Neural progenitor cell (in vitro differentiated cells): Measurements from ENCODE around the gene DHCR24. TPM values are rescaled to one million over a fixed set of nuclear protein-coding genes. Genes with fewer than 3 reads are reported as not detected.

Source experiments
- DNase-seq: peaks from one replicate; pipeline ENCODE4 v3.0.0-alpha.2; 2016; ENCODE audit warnings: low spot score
- H2AFZ ChIP-seq: fragments of 200-600 bp; sonication (generic); replicated peaks from 2 replicates; pipeline ENCODE4 v1.6.1; 2016; ENCODE audit warnings: antibody characterized with exemption
- H3F3A ChIP-seq: fragments of 200-600 bp; sonication (generic); 2 replicates; pipeline ENCODE4 v1.6.1; 2016; ENCODE audit warnings: antibody characterized with exemption, low read depth
- H3K27ac ChIP-seq: fragments of 200-600 bp; sonication (generic); 2 replicates; pipeline ENCODE4 v1.5.1; 2016; ENCODE audit warnings: mild to moderate bottlenecking
- H3K27me3 ChIP-seq: fragments of 200-600 bp; sonication (generic); 2 replicates; pipeline ENCODE4 v1.6.1; 2016; ENCODE audit warnings: mild to moderate bottlenecking, moderate library complexity
- H3K36me3 ChIP-seq: fragments of 200-600 bp; sonication (generic); 2 replicates; pipeline ENCODE4 v1.5.1; 2016
- H3K4me1 ChIP-seq: fragments of 200-600 bp; sonication (generic); 2 replicates; pipeline ENCODE4 v1.6.1; 2016; ENCODE audit warnings: mixed run types
- H3K4me2 ChIP-seq: fragments of 200-600 bp; sonication (generic); 2 replicates; pipeline ENCODE4 v1.6.1; 2016
- H3K4me3 ChIP-seq: fragments of 200-600 bp; sonication (generic); 2 replicates; pipeline ENCODE4 v1.5.1; 2016
- H3K79me2 ChIP-seq: fragments of 200-600 bp; sonication (generic); 2 replicates; pipeline ENCODE4 v1.6.1; 2016; ENCODE audit warnings: low read depth
- H3K9ac ChIP-seq: fragments of 200-600 bp; sonication (generic); 2 replicates; pipeline ENCODE4 v1.6.1; 2016
- H3K9me3 ChIP-seq: fragments of 200-600 bp; sonication (generic); 2 replicates; pipeline ENCODE4 v1.5.1; 2016; ENCODE audit warnings: low read depth
- H4K20me1 ChIP-seq: fragments of 200-600 bp; sonication (generic); 2 replicates; pipeline ENCODE4 v1.6.1; 2016; ENCODE audit warnings: low read depth
- H3K27ac Mint-ChIP-seq: 3 replicates; pipeline ENCODE4 v1.8.0; 2021; ENCODE audit warnings: mixed read lengths
- H3K27me3 Mint-ChIP-seq: 2 replicates; pipeline ENCODE4 v1.8.0; 2022; ENCODE audit warnings: low read depth, mild to moderate bottlenecking, inconsistent platforms, moderate library complexity, mixed read lengths; ENCODE audit not compliant: insufficient read depth
- H3K36me3 Mint-ChIP-seq: 3 replicates; pipeline ENCODE4 v1.8.0; 2021; ENCODE audit warnings: mixed read lengths
- H3K4me1 Mint-ChIP-seq: 3 replicates; pipeline ENCODE4 v1.8.0; 2021; ENCODE audit warnings: mixed read lengths
- H3K4me3 Mint-ChIP-seq: 3 replicates; pipeline ENCODE4 v1.8.0; 2021; ENCODE audit warnings: mild to moderate bottlenecking, moderate library complexity, mixed read lengths
- H3K9me3 Mint-ChIP-seq: 3 replicates; pipeline ENCODE4 v1.8.0; 2020; ENCODE audit warnings: mixed read lengths
- EZH2 ChIP-seq: fragments of 200-600 bp; sonication (generic); IDR thresholded peaks from 2 replicates; pipeline ENCODE4 v1.6.1; 2017; ENCODE audit warnings: antibody characterized with exemption, mild to moderate bottlenecking, moderate library complexity
- EZH2phosphoT487 ChIP-seq: fragments of 200-600 bp; sonication (generic); IDR thresholded peaks from 2 replicates; pipeline ENCODE4 v1.6.1; 2017; ENCODE audit warnings: antibody characterized with exemption
- total RNA-seq: library from RNA; depleted of rRNA; stranded (reverse); fragments of >200 nt; gene quantifications from 2 replicates; pipeline ENCODE4 v1.2.3, GENCODE V29; 2015; ENCODE audit warnings: low replicate concordance
- TF ChIP-seq, protein P1 (sequence below): fragments of 200-600 bp; sonication (generic); IDR thresholded peaks from 2 replicates; pipeline ENCODE4 v1.5.1; 2017; ENCODE audit warnings: antibody characterized with exemption, mild to moderate bottlenecking

DHCR24 gene
- total RNA-seq, 1 donor from 2014 or later = 94.5 TPM

DNA sequence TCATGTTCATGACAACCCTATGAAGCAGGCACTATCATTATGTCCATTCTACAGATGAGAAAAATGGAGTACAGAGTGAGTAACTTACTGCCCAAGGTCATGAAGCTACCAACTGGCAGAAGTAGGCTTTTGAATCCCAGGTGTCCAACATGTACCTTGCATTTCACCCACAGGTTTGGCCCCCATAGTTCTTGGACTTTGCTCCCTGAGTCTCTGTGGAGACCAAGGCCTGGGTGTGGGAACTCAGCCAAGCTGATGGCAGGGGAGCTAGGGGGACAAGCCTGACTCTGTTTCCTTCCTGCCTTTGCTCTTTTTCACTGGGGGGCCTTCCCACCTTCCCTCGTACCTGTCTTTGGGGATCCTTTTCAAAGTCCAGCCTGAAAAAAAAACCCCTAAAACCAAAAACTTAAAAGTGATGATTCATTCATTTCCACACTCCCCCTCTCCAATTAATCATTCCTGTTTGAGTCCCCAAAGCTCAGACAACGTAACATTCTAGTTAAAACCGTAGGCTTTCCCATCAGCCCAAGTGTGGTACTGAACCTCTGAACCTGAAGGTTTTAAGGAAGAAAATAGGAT lies 77.4 kb downstream of the DHCR24 start:
- H3K36me3 Mint-ChIP-seq = no peaks in the 10 kb centered on the region
- H3F3A ChIP-seq = peaks cover 5% of the 10 kb centered on the region
- H2AFZ ChIP-seq = no peak overlapping the region
- H3K9ac ChIP-seq = no peak overlapping the region
- peaks cover 9% of the 10 kb centered on the region for H3K27me3 ChIP-seq
- peaks cover 12% of the 10 kb centered on the region for H3K4me1 ChIP-seq
- DNase-seq = no peak
- no peaks in the 10 kb centered on the region for H3K9me3 Mint-ChIP-seq
- no peak overlapping the region for H3K27ac ChIP-seq
- H4K20me1 ChIP-seq = peaks cover 4% of the 10 kb centered on the region
- no peak for TF ChIP-seq EZH2phosphoT487
- TF ChIP-seq, protein P1, sequence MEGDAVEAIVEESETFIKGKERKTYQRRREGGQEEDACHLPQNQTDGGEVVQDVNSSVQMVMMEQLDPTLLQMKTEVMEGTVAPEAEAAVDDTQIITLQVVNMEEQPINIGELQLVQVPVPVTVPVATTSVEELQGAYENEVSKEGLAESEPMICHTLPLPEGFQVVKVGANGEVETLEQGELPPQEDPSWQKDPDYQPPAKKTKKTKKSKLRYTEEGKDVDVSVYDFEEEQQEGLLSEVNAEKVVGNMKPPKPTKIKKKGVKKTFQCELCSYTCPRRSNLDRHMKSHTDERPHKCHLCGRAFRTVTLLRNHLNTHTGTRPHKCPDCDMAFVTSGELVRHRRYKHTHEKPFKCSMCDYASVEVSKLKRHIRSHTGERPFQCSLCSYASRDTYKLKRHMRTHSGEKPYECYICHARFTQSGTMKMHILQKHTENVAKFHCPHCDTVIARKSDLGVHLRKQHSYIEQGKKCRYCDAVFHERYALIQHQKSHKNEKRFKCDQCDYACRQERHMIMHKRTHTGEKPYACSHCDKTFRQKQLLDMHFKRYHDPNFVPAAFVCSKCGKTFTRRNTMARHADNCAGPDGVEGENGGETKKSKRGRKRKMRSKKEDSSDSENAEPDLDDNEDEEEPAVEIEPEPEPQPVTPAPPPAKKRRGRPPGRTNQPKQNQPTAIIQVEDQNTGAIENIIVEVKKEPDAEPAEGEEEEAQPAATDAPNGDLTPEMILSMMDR = no peak
- no peak for TF ChIP-seq EZH2
- no peak overlapping the region for H3K27ac Mint-ChIP-seq
- no peaks in the 10 kb centered on the region for H3K79me2 ChIP-seq
- no peak overlapping the region for H3K4me3 ChIP-seq
- no peaks in the 10 kb centered on the region for H3K36me3 ChIP-seq
- H3K4me3 Mint-ChIP-seq = no peak overlapping the region
- no peaks in the 10 kb centered on the region for H3K9me3 ChIP-seq
- no peak overlapping the region for H3K4me2 ChIP-seq
- peaks cover 17% of the 10 kb centered on the region for H3K4me1 Mint-ChIP-seq
- peaks cover 4% of the 10 kb centered on the region for H3K27me3 Mint-ChIP-seq

DNA sequence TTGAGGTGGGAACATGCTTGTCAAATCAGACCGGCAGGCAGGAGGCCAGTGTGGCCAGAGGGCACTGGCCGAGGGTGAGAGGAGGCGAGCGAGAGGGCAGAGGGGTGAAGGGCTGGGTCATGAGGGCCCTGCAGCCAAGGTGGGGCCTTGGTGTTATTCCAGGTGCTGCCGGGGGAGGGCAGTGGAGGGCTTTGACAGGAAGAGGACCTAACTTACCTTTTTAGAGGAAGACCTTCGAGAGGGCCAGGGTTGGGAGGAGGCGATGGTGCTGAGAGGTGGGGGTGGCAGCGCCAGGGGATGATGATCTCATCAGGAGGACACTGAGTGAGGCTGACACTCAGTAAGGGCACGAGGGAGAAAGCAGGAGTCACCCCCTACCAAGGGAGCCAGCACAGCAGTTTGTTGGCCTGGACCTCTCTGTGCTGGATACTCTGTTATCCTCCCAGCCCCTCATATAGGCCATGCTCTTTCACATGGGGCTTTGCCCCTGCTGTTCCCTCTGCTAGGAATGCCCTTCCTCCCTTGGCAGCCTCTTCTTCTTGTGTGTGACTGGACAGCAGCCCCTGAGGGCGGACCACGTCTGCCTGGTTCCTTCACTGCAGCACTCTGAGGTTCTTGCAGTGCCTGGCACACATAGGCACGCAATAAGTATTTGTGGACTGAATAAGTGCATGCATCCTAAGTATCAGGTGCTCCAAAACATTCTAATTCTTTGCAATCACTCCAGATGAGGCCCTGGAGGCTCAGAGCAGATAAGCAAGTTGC lies 78.4 kb downstream of the DHCR24 start:
- Mint-ChIP-seq H3K4me1 (peaks cover 13% of the 10 kb centered on the region), H3K4me3 (no peak overlapping the region), H3K27ac (peak overlapping the region; percentile 12), H3K9me3 (no peaks in the 10 kb centered on the region), H3K36me3 (no peaks in the 10 kb centered on the region), H3K27me3 (peaks cover 4% of the 10 kb centered on the region)
- no peak overlapping the region for H3K9ac ChIP-seq
- no peaks in the 10 kb centered on the region for H3K9me3 ChIP-seq
- no peak for DNase-seq
- H3K4me3 ChIP-seq = no peak overlapping the region
- peaks cover 6% of the 10 kb centered on the region for H3K4me1 ChIP-seq
- TF ChIP-seq EZH2phosphoT487 (no peak), EZH2 (no peak)
- TF ChIP-seq, protein P1 = peak; percentile 28
- H2AFZ ChIP-seq = no peak overlapping the region
- peaks cover 4% of the 10 kb centered on the region for H3K27me3 ChIP-seq
- peaks cover 5% of the 10 kb centered on the region for H3F3A ChIP-seq
- peaks cover under 1% of the 10 kb centered on the region for H4K20me1 ChIP-seq
- H3K79me2 ChIP-seq = no peaks in the 10 kb centered on the region
- H3K27ac ChIP-seq = no peak overlapping the region
- H3K4me2 ChIP-seq = no peak overlapping the region
- H3K36me3 ChIP-seq = no peaks in the 10 kb centered on the region

DNA sequence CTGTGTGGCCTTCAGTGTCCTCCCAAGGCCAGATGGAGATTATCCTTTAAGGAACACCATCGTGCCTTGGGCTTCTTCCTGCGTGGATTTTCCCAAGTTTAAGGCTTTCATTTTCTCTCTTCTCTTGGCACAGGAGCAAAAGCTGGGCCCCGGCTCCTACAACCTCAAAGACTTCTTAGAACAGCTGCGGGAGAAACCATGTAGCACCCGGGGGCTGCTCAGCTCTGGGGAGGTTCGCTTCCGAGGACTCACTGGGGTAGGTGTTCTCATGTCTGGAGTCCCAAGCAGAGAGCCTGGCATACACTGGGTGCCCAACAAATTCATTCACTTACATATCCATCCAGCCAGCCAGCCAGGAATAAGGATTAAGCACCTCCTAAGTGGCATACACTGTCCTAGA lies 79.2 kb downstream of the DHCR24 start:
- TF ChIP-seq EZH2 = no peak
- no peak for TF ChIP-seq EZH2phosphoT487
- TF ChIP-seq, protein P1 = no peak
- Histone ChIP-seq H3K9me3 (no peaks in the 10 kb centered on the region), H3K27ac (no peak overlapping the region), H3K4me1 (no peaks in the 10 kb centered on the region), H4K20me1 (no peaks in the 10 kb centered on the region), H3K36me3 (no peaks in the 10 kb centered on the region), H3K4me2 (no peak overlapping the region), H2AFZ (no peak overlapping the region), H3K9ac (no peak overlapping the region), H3K79me2 (no peaks in the 10 kb centered on the region), H3K27me3 (peaks cover 4% of the 10 kb centered on the region), H3F3A (peaks cover 4% of the 10 kb centered on the region), H3K4me3 (no peak overlapping the region)
- no peak overlapping the region for H3K4me3 Mint-ChIP-seq
- H3K27me3 Mint-ChIP-seq = peaks cover 7% of the 10 kb centered on the region
- no peaks in the 10 kb centered on the region for H3K36me3 Mint-ChIP-seq
- H3K9me3 Mint-ChIP-seq = no peaks in the 10 kb centered on the region
- no peak for DNase-seq
- peaks cover 7% of the 10 kb centered on the region for H3K4me1 Mint-ChIP-seq
- H3K27ac Mint-ChIP-seq = peak overlapping the region; percentile 12
